H9 (cell line): ENCODE measurements around the gene OR2L2. TPM values are rescaled to one million over a fixed set of nuclear protein-coding genes. Genes with fewer than 3 reads are reported as not detected.

ENCODE experiments used
- DNase-seq: peaks from one replicate; pipeline ENCODE4 v3.0.0-alpha.2; 2017
- H2AFZ ChIP-seq: one replicate; pipeline ENCODE4 v1.6.1; 2013; ENCODE audit warnings: mild to moderate bottlenecking, low read length, control low read depth, moderate library complexity
- H2AK5ac ChIP-seq: 2 replicates; pipeline ENCODE4 v1.6.1; 2013; ENCODE audit warnings: low read length, control low read depth, mixed read lengths; ENCODE audit not compliant: insufficient read length
- H2BK120ac ChIP-seq: one replicate; pipeline ENCODE4 v1.6.1; 2013; ENCODE audit warnings: low read depth, mild to moderate bottlenecking, low read length, control low read depth, inconsistent platforms; ENCODE audit not compliant: poor library complexity, severe bottlenecking
- H2BK12ac ChIP-seq: 2 replicates; pipeline ENCODE4 v1.6.1; 2013; ENCODE audit warnings: low read length, control low read depth, mixed read lengths, low read depth; ENCODE audit not compliant: insufficient read length
- H2BK15ac ChIP-seq: 2 replicates; pipeline ENCODE4 v1.6.1; 2013; ENCODE audit warnings: low read depth, low read length, control low read depth
- H2BK20ac ChIP-seq: one replicate; pipeline ENCODE4 v1.6.1; 2013; ENCODE audit warnings: low read depth, mild to moderate bottlenecking, low read length, control low read depth, inconsistent platforms; ENCODE audit not compliant: poor library complexity, severe bottlenecking
- H2BK5ac ChIP-seq: 2 replicates; pipeline ENCODE4 v1.6.1; 2013; ENCODE audit warnings: low read length, control low read depth, mixed read lengths; ENCODE audit not compliant: insufficient read length
- H3K14ac ChIP-seq: 2 replicates; pipeline ENCODE4 v1.6.1; 2013; ENCODE audit warnings: low read length, control low read depth; ENCODE audit not compliant: insufficient read depth
- H3K18ac ChIP-seq: 2 replicates; pipeline ENCODE4 v1.6.1; 2013; ENCODE audit warnings: low read depth, mild to moderate bottlenecking, mixed read lengths, low read length, control low read depth; ENCODE audit not compliant: insufficient read length
- H3K23ac ChIP-seq: 2 replicates; pipeline ENCODE4 v1.6.1; 2013; ENCODE audit warnings: low read length, control low read depth, mixed read lengths, low read depth; ENCODE audit not compliant: insufficient read length
- H3K23me2 ChIP-seq: 2 replicates; pipeline ENCODE4 v1.6.1; 2013; ENCODE audit warnings: low read depth, mild to moderate bottlenecking, mixed read lengths, low read length, control low read depth; ENCODE audit not compliant: insufficient read length, poor library complexity, severe bottlenecking
- H3K27ac ChIP-seq: 2 replicates; pipeline ENCODE4 v1.5.1; 2013; ENCODE audit warnings: low read length, control low read depth, mixed read lengths, low read depth; ENCODE audit not compliant: insufficient read length
- H3K27me3 ChIP-seq: 2 replicates; pipeline ENCODE4 v1.6.1; 2013; ENCODE audit warnings: low read length, control low read depth, inconsistent platforms; ENCODE audit not compliant: insufficient read depth
- H3K4ac ChIP-seq: 2 replicates; pipeline ENCODE4 v1.6.1; 2013; ENCODE audit warnings: low read depth, mild to moderate bottlenecking, control low read depth, inconsistent platforms, low read length, moderate library complexity
- H3K4me1 ChIP-seq: 2 replicates; pipeline ENCODE4 v1.6.1; 2013; ENCODE audit warnings: low read length, control low read depth, inconsistent platforms; ENCODE audit not compliant: insufficient read depth
- H3K4me2 ChIP-seq: 2 replicates; pipeline ENCODE4 v1.6.1; 2013; ENCODE audit warnings: low read length, control low read depth, mixed read lengths; ENCODE audit not compliant: insufficient read length, insufficient read depth
- H3K56ac ChIP-seq: 2 replicates; pipeline ENCODE4 v1.6.1; 2013; ENCODE audit warnings: low read depth, mild to moderate bottlenecking, mixed read lengths, low read length, control low read depth; ENCODE audit not compliant: insufficient read length
- H3K79me1 ChIP-seq: 2 replicates; pipeline ENCODE4 v1.6.1; 2013; ENCODE audit warnings: low read depth, mild to moderate bottlenecking, moderate library complexity, low read length, control low read depth, inconsistent platforms; ENCODE audit not compliant: insufficient read depth, poor library complexity, severe bottlenecking
- H3K79me2 ChIP-seq: 2 replicates; pipeline ENCODE4 v1.6.1; 2013; ENCODE audit warnings: low read length, control low read depth, inconsistent platforms; ENCODE audit not compliant: insufficient read depth
- H3K9ac ChIP-seq: 2 replicates; pipeline ENCODE4 v1.6.1; 2013; ENCODE audit warnings: low read length, control low read depth, mixed read lengths; ENCODE audit not compliant: insufficient read length; ENCODE audit errors: extremely low read depth
- H3K9me3 ChIP-seq: one replicate; pipeline ENCODE4 v1.6.1; 2013; ENCODE audit warnings: low read depth, low read length, inconsistent platforms; ENCODE audit not compliant: control insufficient read depth
- H3T11ph ChIP-seq: one replicate; pipeline ENCODE4 v1.6.1; 2013; ENCODE audit warnings: mild to moderate bottlenecking, low read length, control low read depth, inconsistent platforms
- H4K20me1 ChIP-seq: one replicate; pipeline ENCODE4 v1.6.1; 2013; ENCODE audit not compliant: control insufficient read depth, insufficient read length, insufficient read depth
- H4K5ac ChIP-seq: 2 replicates; pipeline ENCODE4 v1.6.1; 2013; ENCODE audit warnings: low read depth, mild to moderate bottlenecking, mixed read lengths, low read length, control low read depth; ENCODE audit not compliant: insufficient read length
- H4K8ac ChIP-seq: replicated peaks from 2 replicates; pipeline ENCODE4 v1.6.1; 2013; ENCODE audit warnings: low read length, control low read depth, mixed read lengths, low read depth; ENCODE audit not compliant: insufficient read length
- H4K91ac ChIP-seq: 2 replicates; pipeline ENCODE4 v1.6.1; 2013; ENCODE audit warnings: low read depth, mild to moderate bottlenecking, moderate library complexity, mixed read lengths, low read length, control low read depth; ENCODE audit not compliant: insufficient read length
- H3K27ac Mint-ChIP-seq, 3 experiments: 2 replicates in 2 of 3; 3 replicates in 1 of 3; pipeline ENCODE4 v1.8.0; 2020 to 2021; ENCODE audit warnings: mixed read lengths in 3 of 3, mild to moderate bottlenecking in 1 of 3, moderate library complexity in 1 of 3
- H3K27me3 Mint-ChIP-seq: 2 replicates; pipeline ENCODE4 v1.8.0; 2021; ENCODE audit warnings: low read depth, mild to moderate bottlenecking, moderate library complexity, mixed read lengths
- H3K36me3 Mint-ChIP-seq, 3 experiments: 2 replicates in 2 of 3; 3 replicates in 1 of 3; pipeline ENCODE4 v1.8.0; 2020 to 2021; ENCODE audit warnings: low read depth in 3 of 3, mixed read lengths in 3 of 3; ENCODE audit not compliant: insufficient read depth in 1 of 3
- H3K4me1 Mint-ChIP-seq, 2 experiments: 2 replicates each; pipeline ENCODE4 v1.8.0; 2020; ENCODE audit warnings: mixed read lengths in 2 of 2
- H3K4me3 Mint-ChIP-seq, 2 experiments: 2 replicates in 1 of 2; 3 replicates in 1 of 2; pipeline ENCODE4 v1.8.0; 2020 to 2021; ENCODE audit warnings: mild to moderate bottlenecking in 2 of 2, mixed read lengths in 2 of 2, moderate library complexity in 1 of 2
- H3K9me3 Mint-ChIP-seq, 2 experiments: 2 replicates in 1 of 2; 3 replicates in 1 of 2; pipeline ENCODE4 v1.8.0; 2020; ENCODE audit warnings: mild to moderate bottlenecking in 2 of 2, mixed read lengths in 2 of 2, moderate library complexity in 1 of 2
- CTCF ChIP-seq: fragments of 200-600 bp; sonication (generic); conservative IDR thresholded peaks from 3 replicates; pipeline ENCODE4 v1.8.0; 2021; ENCODE audit warnings: antibody characterized with exemption, mild to moderate bottlenecking
- WGBS: extraction: QIAGEN DNeasy Blood & Tissue Kit; methylation state at CpG from one replicate; pipeline ENCODE4 v1.1.7; 2013; ENCODE audit warnings: missing lambda C conversion rate, low lambda C conversion rate, mixed read lengths; ENCODE audit not compliant: insufficient read length; ENCODE audit errors: extremely low coverage; 5-methylcytosine and 5-hydroxymethylcytosine counted together
- total RNA-seq: library from RNA; stranded (reverse); gene quantifications from 2 replicates; pipeline ENCODE4 v1.2.1, GENCODE V29; 2021

Gene OR2L2
- total RNA-seq, 1 experiment from 2014 or later: not detected

- Histone ChIP-seq H3K9me3 (peaks cover 32% of the 10 kb centered on the region), H3K79me2 (no peaks in the 10 kb centered on the region), H4K91ac (no peak overlapping the region), H3K18ac (no peak overlapping the region), H3K4ac (no peak overlapping the region), H2BK12ac (no peak overlapping the region), H3K27ac (no peak overlapping the region), H3K14ac (no peak overlapping the region), H3K4me1 (no peaks in the 10 kb centered on the region), H2BK120ac (no peak overlapping the region), H2AK5ac (no peak overlapping the region), H3K4me2 (no peak overlapping the region), H3K27me3 (no peaks in the 10 kb centered on the region), H3K23ac (no peak overlapping the region), H4K8ac (no peak overlapping the region), H3T11ph (no peak overlapping the region), H4K5ac (no peak overlapping the region), H3K9ac (no peak overlapping the region), H4K20me1 (no peaks in the 10 kb centered on the region), H2AFZ (no peak overlapping the region), H2BK5ac (no peak overlapping the region), H3K79me1 (no peaks in the 10 kb centered on the region), H2BK20ac (no peak overlapping the region), H3K56ac (no peak overlapping the region), H3K23me2 (no peaks in the 10 kb centered on the region), H2BK15ac (no peak overlapping the region)
- H3K4me3 Mint-ChIP-seq: no peak overlapping the region
- H3K36me3 Mint-ChIP-seq: peaks cover 0 to 13% (median 0%) of the 10 kb centered on the region in 3 experiments; a peak in 2 of 7 replicates
- peaks cover 76 to 86% of the 10 kb centered on the region in 2 experiments for H3K9me3 Mint-ChIP-seq
- no peak for TF ChIP-seq CTCF
- no peak overlapping the region for H3K27ac Mint-ChIP-seq
- no peak for DNase-seq
- no peaks in the 10 kb centered on the region; the same call in none of the 2 replicates for H3K27me3 Mint-ChIP-seq
- WGBS: no CpG with 5 or more reads among the region's 2 CpGs
- H3K4me1 Mint-ChIP-seq: no peaks in the 10 kb centered on the region
These were observed 35.2 kb downstream of the OR2L2 start for GRCh38 chr1:248065071-248065470.
